Measurements from ENCODE around the gene TENT4A. TPM values are rescaled to one million over a fixed set of nuclear protein-coding genes. Genes with fewer than 3 reads are reported as not detected.
A peak's percentile ranks its signal among the peaks of the same experiment; 100 is the strongest.

TENT4A gene
- total and polyA plus RNA-seq, 7 experiments from 2014 or later = 1.6 to 61.4 (median 50.7) TPM

DNA sequence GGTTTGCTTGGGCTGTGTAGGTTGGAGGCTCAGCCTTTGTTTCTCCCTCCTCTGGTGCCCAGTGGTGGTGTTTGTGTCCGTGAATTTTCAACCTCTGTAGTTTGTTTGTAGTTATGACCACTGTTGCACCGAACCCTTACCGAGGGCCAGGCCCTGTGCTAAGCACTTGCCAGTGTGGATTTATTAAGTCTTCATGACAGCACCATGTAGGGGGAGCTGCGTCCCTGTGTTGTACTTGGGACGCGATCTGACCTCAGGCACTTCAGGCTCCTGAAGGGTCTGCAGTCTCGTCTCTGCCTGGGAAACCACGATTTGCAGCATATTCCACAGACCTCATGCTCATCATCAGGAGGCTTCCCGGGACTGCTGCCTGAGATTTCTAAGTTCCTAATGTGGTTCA is 12.8 kb downstream of the TENT4A start:
- Mint-ChIP-seq H3K36me3 (peaks cover 0 to 28% (median 0%) of the 10 kb centered on the region in 5 donors), H3K4me3 (peak overlapping the region in 2 of 10 donors; percentile 11 to 58), H3K4me1 (peaks cover 75 to 100% (median 94%) of the 10 kb centered on the region in 7 donors), H3K9me3 (peaks cover 0 to 2% (median 0%) of the 10 kb centered on the region in 11 donors), H3K27me3 (no peaks in the 10 kb centered on the region), H3K27ac (peak overlapping the region in 3 of 9 donors; percentile 22 to 43 (median 27))
- ChIA-PET POLR2A (no interaction called here), CTCF (no interaction called here)
- Histone ChIP-seq H3K27me3 (ENCODE audit: control insufficient read depth in 2 of 2, insufficient read depth in 2 of 2, low read length in 2 of 2) (no peaks in the 10 kb centered on the region), H3K4me1 (ENCODE audit: control insufficient read depth in 2 of 2, insufficient read depth in 2 of 2, low read length in 2 of 2) (peaks cover 39 to 61% of the 10 kb centered on the region in 2 donors), H3K27ac (ENCODE audit: low read depth, low read length) (no peak overlapping the region), H3K4me3 (ENCODE audit: low read length) (no peak overlapping the region), H3K36me3 (ENCODE audit: control insufficient read depth in 2 of 3, insufficient read depth in 3 of 3, low read length in 3 of 3) (peaks cover 0 to 16% (median 3%) of the 10 kb centered on the region in 3 experiments), H3K9me3 (ENCODE audit: control insufficient read depth in 2 of 3, low read length in 3 of 3) (no peaks in the 10 kb centered on the region)
- intact Hi-C loops (cut with micrococcal nuclease) = no loop called here
- ATAC-seq (no peak), DNase-seq (no peak)

GRCh38 chr5:6727231-6727630 is 14.0 kb downstream of the TENT4A start:
- intact Hi-C loops (cut with micrococcal nuclease) = no loop called here
- Histone ChIP-seq H3K27me3 (ENCODE audit: control insufficient read depth in 2 of 2, insufficient read depth in 2 of 2, low read length in 2 of 2) (no peaks in the 10 kb centered on the region), H3K4me1 (ENCODE audit: control insufficient read depth in 2 of 2, insufficient read depth in 2 of 2, low read length in 2 of 2) (peaks cover 27 to 56% of the 10 kb centered on the region in 2 donors), H3K9me3 (ENCODE audit: control insufficient read depth in 2 of 3, low read length in 3 of 3) (no peaks in the 10 kb centered on the region), H3K4me3 (ENCODE audit: low read length) (no peak overlapping the region), H3K36me3 (ENCODE audit: control insufficient read depth in 2 of 3, insufficient read depth in 3 of 3, low read length in 3 of 3) (peaks cover 0 to 16% (median 3%) of the 10 kb centered on the region in 3 experiments), H3K27ac (ENCODE audit: low read depth, low read length) (no peak overlapping the region)
- ChIA-PET CTCF (no interaction called here), POLR2A (interaction anchor here (1.0 kb wide), 1 partner anchor 14 kb away, joined by 3 read pairs; no protein-coding TSS in a partner anchor)
- Mint-ChIP-seq H3K27me3 (no peaks in the 10 kb centered on the region), H3K4me1 (peaks cover 76 to 100% (median 94%) of the 10 kb centered on the region in 7 donors), H3K4me3 (peak overlapping the region in 6 of 10 donors; percentile 33 to 64 (median 56)), H3K36me3 (peaks cover 0 to 33% (median 0%) of the 10 kb centered on the region in 5 donors), H3K9me3 (peaks cover 0 to 2% (median 0%) of the 10 kb centered on the region in 11 donors), H3K27ac (peak overlapping the region in 6 of 9 donors; percentile 5 to 68 (median 38))
- DNase-seq (no peak), ATAC-seq (no peak)

GRCh38 chr5:6728011-6728794 is 15.0 kb downstream of the TENT4A start:
- Histone ChIP-seq H3K27ac (ENCODE audit: low read depth, low read length) (no peak overlapping the region), H3K4me3 (ENCODE audit: low read length) (no peak overlapping the region), H3K27me3 (ENCODE audit: control insufficient read depth in 2 of 2, insufficient read depth in 2 of 2, low read length in 2 of 2) (no peaks in the 10 kb centered on the region), H3K9me3 (ENCODE audit: control insufficient read depth in 2 of 3, low read length in 3 of 3) (no peaks in the 10 kb centered on the region), H3K36me3 (ENCODE audit: control insufficient read depth in 2 of 3, insufficient read depth in 3 of 3, low read length in 3 of 3) (peaks cover 0 to 20% (median 3%) of the 10 kb centered on the region in 3 experiments), H3K4me1 (ENCODE audit: control insufficient read depth in 2 of 2, insufficient read depth in 2 of 2, low read length in 2 of 2) (peaks cover 22 to 56% of the 10 kb centered on the region in 2 donors)
- ATAC-seq (no peak), DNase-seq (no peak)
- peak overlapping the region in 8 of 9 donors; percentile 5 to 82 (median 44) for H3K27ac Mint-ChIP-seq
- CTCF ChIA-PET = no interaction called here
- H3K4me3 Mint-ChIP-seq = peak overlapping the region in 9 of 10 donors; percentile 2 to 58 (median 52)
- intact Hi-C loops (cut with micrococcal nuclease) = loop anchor here (2.0 kb wide), 2 partner anchors 13 to 15 kb away; partner anchors contain the start of gene TENT4A (in 1 of the 2)
- peaks cover 0 to 2% (median 0%) of the 10 kb centered on the region in 11 donors for H3K9me3 Mint-ChIP-seq
- POLR2A ChIA-PET = interaction anchor here (1.0 to 1.4 kb wide), 3 partner anchors 11 to 95 kb away, joined by 3 to 4 read pairs (median 4); partner anchors contain the start of gene SRD5A1
- no peaks in the 10 kb centered on the region for H3K27me3 Mint-ChIP-seq
- peaks cover 75 to 100% (median 95%) of the 10 kb centered on the region in 7 donors for H3K4me1 Mint-ChIP-seq
- peaks cover 0 to 33% (median 0%) of the 10 kb centered on the region in 5 donors for H3K36me3 Mint-ChIP-seq

- no peak for DNase-seq
- Histone ChIP-seq H3K4me1 (ENCODE audit: control insufficient read depth in 2 of 2, insufficient read depth in 2 of 2, low read length in 2 of 2) (peaks cover 22 to 56% of the 10 kb centered on the region in 2 donors), H3K4me3 (ENCODE audit: low read length) (no peak overlapping the region), H3K27ac (ENCODE audit: low read depth, low read length) (no peak overlapping the region), H3K9me3 (ENCODE audit: control insufficient read depth in 2 of 3, low read length in 3 of 3) (no peaks in the 10 kb centered on the region), H3K27me3 (ENCODE audit: control insufficient read depth in 2 of 2, insufficient read depth in 2 of 2, low read length in 2 of 2) (no peaks in the 10 kb centered on the region), H3K36me3 (ENCODE audit: control insufficient read depth in 2 of 3, insufficient read depth in 3 of 3, low read length in 3 of 3) (peaks cover 0 to 16% (median 2%) of the 10 kb centered on the region in 3 experiments)
- Mint-ChIP-seq H3K4me1 (peaks cover 76 to 100% (median 95%) of the 10 kb centered on the region in 7 donors), H3K27me3 (no peaks in the 10 kb centered on the region), H3K36me3 (peaks cover 0 to 35% (median 0%) of the 10 kb centered on the region in 5 donors), H3K27ac (peak overlapping the region; percentile 34 to 91 (median 85)), H3K9me3 (peaks cover 0 to 2% (median 0%) of the 10 kb centered on the region in 11 donors), H3K4me3 (peak overlapping the region in 9 of 10 donors; percentile 27 to 83 (median 70))
- ChIA-PET CTCF (interaction anchor here (1.2 kb wide), 1 partner anchor 16 kb away, joined by 3 read pairs; no protein-coding TSS in a partner anchor), POLR2A (interaction anchor here (0.8 to 2.5 kb wide), 4 partner anchors 11 to 369 kb away, joined by 3 to 7 read pairs (median 4); partner anchors contain the start of gene SRD5A1)
- intact Hi-C loops (cut with micrococcal nuclease) = loop anchor here (1.0 to 2.0 kb wide), 4 partner anchors 12 to 95 kb away; partner anchors contain the start of genes NSUN2 (in 1 of the 2), SRD5A1 (in 1 of the 2) and TENT4A (in 1 of the 2)
- no peak for ATAC-seq
Observed at GRCh38 chr5:6728795-6729183, 15.6 kb downstream of the TENT4A start.

- no peak overlapping the region for H3K27ac ChIP-seq (ENCODE audit: low read depth, low read length)
- ChIA-PET POLR2A (interaction anchor here (0.8 to 2.5 kb wide), 6 partner anchors 12 to 370 kb away, joined by 3 to 7 read pairs (median 4); partner anchors contain the start of genes NSUN2 and SRD5A1), CTCF (interaction anchor here (1.2 to 1.5 kb wide), 4 partner anchors 12 to 90 kb away, joined by 3 to 5 read pairs (median 4); no protein-coding TSS in a partner anchor)
- peak; percentile 76 for ATAC-seq
- Mint-ChIP-seq H3K27me3 (no peaks in the 10 kb centered on the region), H3K4me3 (peak overlapping the region; percentile 27 to 83 (median 72)), H3K4me1 (peaks cover 70 to 98% (median 91%) of the 10 kb centered on the region in 7 donors), H3K36me3 (peaks cover 0 to 27% (median 0%) of the 10 kb centered on the region in 5 donors), H3K9me3 (peaks cover 0 to 2% (median 0%) of the 10 kb centered on the region in 11 donors), H3K27ac (peak overlapping the region; percentile 34 to 91 (median 85))
- peaks cover 22 to 59% of the 10 kb centered on the region in 2 donors for H3K4me1 ChIP-seq (ENCODE audit: control insufficient read depth in 2 of 2, insufficient read depth in 2 of 2, low read length in 2 of 2)
- peak in 8 of 9 donors; percentile 25 to 62 (median 46) for DNase-seq
- peaks cover 0 to 13% (median 0%) of the 10 kb centered on the region in 3 experiments for H3K36me3 ChIP-seq (ENCODE audit: control insufficient read depth in 2 of 3, insufficient read depth in 3 of 3, low read length in 3 of 3)
- no peaks in the 10 kb centered on the region for H3K27me3 ChIP-seq (ENCODE audit: control insufficient read depth in 2 of 2, insufficient read depth in 2 of 2, low read length in 2 of 2)
- H3K9me3 ChIP-seq (ENCODE audit: control insufficient read depth in 2 of 3, low read length in 3 of 3) = no peaks in the 10 kb centered on the region
- peak overlapping the region; percentile 16 for H3K4me3 ChIP-seq (ENCODE audit: low read length)
- intact Hi-C loops (cut with micrococcal nuclease) = loop anchor here (1.0 to 2.0 kb wide), 4 partner anchors 13 to 96 kb away; partner anchors contain the start of genes NSUN2 (in 1 of the 2), SRD5A1 (in 1 of the 2) and TENT4A (in 1 of the 2)
Observed at GRCh38 chr5:6729386-6730310, 16.4 kb downstream of the TENT4A start.
